Hematopoietic multipotent progenitor cell (in vitro differentiated cells): ENCODE data around the gene CILP2. TPM values are rescaled to one million over a fixed set of nuclear protein-coding genes. Genes with fewer than 3 reads are reported as not detected.

Experiments used
- DNase-seq, 3 donors: peaks; one replicate each; pipeline ENCODE4 v3.0.0-alpha.2; 2011 to 2015; ENCODE audit warnings: low read depth in 2 of 3, low spot score in 2 of 3
- total RNA-seq: library from RNA; depleted of rRNA; stranded (reverse); fragments of >200 nt; gene quantifications from one replicate; pipeline ENCODE4 v1.2.3, GENCODE V29; 2012

The CILP2 gene
- total RNA-seq, 1 donor, result 0.27 TPM

- DNase-seq, result no peak
These were observed 54.6 kb downstream of the CILP2 start for GRCh38 chr19:19592690-19593089.

GRCh38 chr19:19594381-19594780 lies 56.3 kb downstream of the CILP2 start:
- no peak for DNase-seq

- no peak for DNase-seq
These were observed 57.2 kb downstream of the CILP2 start for GRCh38 chr19:19595171-19595701.

Other genes with a start within 250 kb of the CILP2 start
- 32.0 TPM for gene SUGP1, start 217.8 kb upstream of the CILP2 start, total RNA-seq
- gene MAU2, start 217.4 kb upstream of the CILP2 start, total RNA-seq, result 111 TPM
- gene GATAD2A, start 132.6 kb upstream of the CILP2 start, total RNA-seq, result 47.1 TPM
- 5.4 TPM for gene TSSK6, start 22.7 kb upstream of the CILP2 start, total RNA-seq
- gene NDUFA13, start 22.0 kb upstream of the CILP2 start, total RNA-seq, result 203 TPM
- gene YJEFN3, start 9.4 kb upstream of the CILP2 start, total RNA-seq, result 0.54 TPM
- 4.8 TPM for gene PBX4, start 80.4 kb downstream of the CILP2 start, total RNA-seq
- gene LPAR2, start 90.0 kb downstream of the CILP2 start, total RNA-seq, result 22.6 TPM
- 36.9 TPM for gene GMIP, start 105.4 kb downstream of the CILP2 start, total RNA-seq
- 102 TPM for gene ATP13A1, start 125.4 kb downstream of the CILP2 start, total RNA-seq
- 8.3 TPM for gene ZNF101, start 130.6 kb downstream of the CILP2 start, total RNA-seq
- 3.0 TPM for gene ZNF14, start 194.8 kb downstream of the CILP2 start, total RNA-seq